Caco-2 (cell line): Measurements from ENCODE around the gene SOX5. TPM values are rescaled to one million over a fixed set of nuclear protein-coding genes. Genes with fewer than 3 reads are reported as not detected.
A peak's percentile ranks its signal among the peaks of the same experiment; 100 is the strongest.
"Not testable (repeated sequence)": the region's sequence is repeated elsewhere in the genome, so short reads cannot be mapped to it uniquely, and the experiment has no call there.

ENCODE experiments used
- BruUV-seq: library from RNA; stranded (reverse); fragments of 400-500 nt; replicated peaks from 2 replicates; lab custom pipeline; 2021; lab: Mats Ljungman, UMichigan
- CTCF ChIA-PET: fragments of 300-600 bp; sonication (Branson Sonifier 250); formaldehyde crosslinking; loops from one replicate; lab custom pipeline; 2022; ENCODE audit warnings: antibody characterized with exemption; lab: Charles Lee
- POLR2A ChIA-PET: fragments of 300-600 bp; sonication (Branson Sonifier 250); formaldehyde crosslinking; loops from one replicate; lab custom pipeline; 2022; ENCODE audit warnings: antibody characterized with exemption; lab: Charles Lee
- DNase-seq, 2 experiments: peaks; one replicate each; pipeline versions ENCODE4 v3.0.0 to v3.0.0-alpha.2; 2020 to 2022
- H3K27me3 ChIP-seq: replicated peaks from 2 replicates; pipeline ENCODE4 v1.6.0; 2011; ENCODE audit warnings: low read length; ENCODE audit not compliant: control insufficient read depth, insufficient read depth
- H3K36me3 ChIP-seq: 2 replicates; pipeline ENCODE4 v1.5.1; 2011; ENCODE audit warnings: low read length; ENCODE audit not compliant: control insufficient read depth, insufficient read depth
- H3K4me1 ChIP-seq: fragments of 250-450 bp; sonication (Bioruptor Pico); 2 replicates; pipeline ENCODE4 v1.5.1; 2020; ENCODE audit warnings: mild to moderate bottlenecking
- H3K4me3 ChIP-seq: 2 replicates; pipeline ENCODE4 v1.5.1; 2011; ENCODE audit warnings: low read depth, mild to moderate bottlenecking, control low read depth, low read length
- H3K9me3 ChIP-seq: fragments of 250-450 bp; sonication (Bioruptor Pico); 2 replicates; pipeline ENCODE4 v1.5.1; 2020; ENCODE audit warnings: mild to moderate bottlenecking, moderate library complexity
- H3K27ac Mint-ChIP-seq: one replicate; pipeline ENCODE4 v1.8.0; 2022; ENCODE audit warnings: mixed read lengths; ENCODE audit not compliant: unreplicated experiment
- H3K27me3 Mint-ChIP-seq: one replicate; pipeline ENCODE4 v1.8.0; 2022; ENCODE audit warnings: mixed read lengths; ENCODE audit not compliant: insufficient read depth, unreplicated experiment
- H3K36me3 Mint-ChIP-seq: one replicate; pipeline ENCODE4 v1.8.0; 2022; ENCODE audit warnings: mild to moderate bottlenecking, mixed read lengths; ENCODE audit not compliant: insufficient read depth, unreplicated experiment
- H3K4me1 Mint-ChIP-seq: one replicate; pipeline ENCODE4 v1.8.0; 2022; ENCODE audit warnings: low read depth, mixed read lengths; ENCODE audit not compliant: unreplicated experiment
- H3K4me3 Mint-ChIP-seq: one replicate; pipeline ENCODE4 v1.8.0; 2022; ENCODE audit warnings: mild to moderate bottlenecking, moderate library complexity, mixed read lengths; ENCODE audit not compliant: unreplicated experiment
- H3K9me3 Mint-ChIP-seq: one replicate; pipeline ENCODE4 v1.8.0; 2022; ENCODE audit warnings: mixed read lengths; ENCODE audit not compliant: unreplicated experiment
- CTCF ChIP-seq, 2 experiments: fragments of 200-600 bp in 1 of 2; IDR thresholded peaks; 1 replicate in 1 of 2; 2 replicates in 1 of 2; pipeline versions ENCODE4 v1.5.1 to v1.8.0; 2011 to 2022; ENCODE audit warnings: antibody characterized with exemption in 1 of 2, control low read depth in 1 of 2, inconsistent platforms in 1 of 2, low read depth in 1 of 2, low read length in 1 of 2, mild to moderate bottlenecking in 1 of 2, moderate library complexity in 1 of 2; ENCODE audit not compliant: insufficient read depth in 1 of 2, severe bottlenecking in 1 of 2, unreplicated experiment in 1 of 2
- intact Hi-C: fragments of 100-400 bp; cut with micrococcal nuclease; formaldehyde crosslinking; loops from one replicate; pipeline ENCODE4 v1.10.0; 2022; ENCODE audit not compliant: unreplicated experiment
- total RNA-seq: library from RNA; stranded (reverse); gene quantifications from 2 replicates; pipeline ENCODE4 v1.2.3, GENCODE V29; 2022

The SOX5 gene
- total RNA-seq, 1 experiment from 2014 or later = 15.4 TPM

DNA sequence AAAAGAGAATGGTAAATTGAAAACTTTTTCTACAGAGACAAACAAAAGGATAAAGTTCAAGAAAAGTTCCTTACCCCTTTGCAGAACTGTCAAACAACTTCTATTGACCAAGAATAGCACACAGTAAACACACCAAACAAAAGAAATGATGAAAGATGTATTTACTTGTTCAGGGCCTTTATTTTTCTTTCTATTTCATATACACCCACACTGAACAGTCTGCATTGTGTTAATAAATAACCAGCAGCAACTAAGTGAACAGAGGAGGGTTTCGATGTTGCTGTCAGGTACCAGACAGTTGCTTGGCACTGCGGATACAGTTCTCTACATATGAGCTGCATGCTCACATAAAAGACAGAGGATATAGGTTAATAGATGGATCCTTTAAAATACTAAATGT, 122.1 kb downstream of the SOX5 start:
- no peaks in the 10 kb centered on the region for H3K36me3 Mint-ChIP-seq
- DNase-seq = peak in 1 of 2 experiments; percentile 37
- POLR2A ChIA-PET = no interaction called here
- no TSS peak for BruUV-seq
- TF ChIP-seq CTCF (IDR thresholded peaks at IDR 0.05; ENCODE audit: insufficient read depth in 1 of 2, low read depth in 1 of 2, low read length in 1 of 2, severe bottlenecking in 1 of 2, unreplicated experiment in 1 of 2) = no peak
- Histone ChIP-seq H3K4me3 (no peak overlapping the region), H3K4me1 (no peaks in the 10 kb centered on the region), H3K36me3 (no peaks in the 10 kb centered on the region), H3K9me3 (no peaks in the 10 kb centered on the region), H3K27me3 (no peaks in the 10 kb centered on the region)
- peaks cover 10% of the 10 kb centered on the region for H3K9me3 Mint-ChIP-seq
- H3K4me3 Mint-ChIP-seq = peak overlapping the region; percentile 24
- intact Hi-C loops = loop anchor here (1.0 kb wide), 1 partner anchor 70 kb away; no protein-coding TSS in a partner anchor
- H3K4me1 Mint-ChIP-seq = peaks cover 13% of the 10 kb centered on the region
- H3K27ac Mint-ChIP-seq = no peak overlapping the region
- CTCF ChIA-PET = no interaction called here
- H3K27me3 Mint-ChIP-seq = no peaks in the 10 kb centered on the region

GRCh38 chr12:23825124-23825523, 124.3 kb downstream of the SOX5 start:
- DNase-seq, H3K4me3 Mint-ChIP-seq, H3K36me3 ChIP-seq, H3K36me3 Mint-ChIP-seq, H3K9me3 Mint-ChIP-seq, H3K27me3 ChIP-seq, H3K4me1 ChIP-seq, POLR2A ChIA-PET, intact Hi-C loops, CTCF ChIA-PET, H3K9me3 ChIP-seq, H3K27me3 Mint-ChIP-seq, H3K4me3 ChIP-seq, BruUV-seq, H3K27ac Mint-ChIP-seq: not testable (repeated sequence)
- peaks cover 13% of the 10 kb centered on the region for H3K4me1 Mint-ChIP-seq

GRCh38 chr12:23824358-23824757, 125.1 kb downstream of the SOX5 start:
- Histone ChIP-seq H3K27me3 (no peaks in the 10 kb centered on the region), H3K36me3 (no peaks in the 10 kb centered on the region), H3K9me3 (no peaks in the 10 kb centered on the region), H3K4me1 (no peaks in the 10 kb centered on the region), H3K4me3 (no peak overlapping the region)
- Mint-ChIP-seq H3K27me3 (no peaks in the 10 kb centered on the region), H3K36me3 (no peaks in the 10 kb centered on the region), H3K27ac (no peak overlapping the region), H3K4me3 (no peak overlapping the region), H3K9me3 (peaks cover 10% of the 10 kb centered on the region), H3K4me1 (peaks cover 13% of the 10 kb centered on the region)
- ChIA-PET CTCF (no interaction called here), POLR2A (no interaction called here)
- intact Hi-C loops = no loop called here
- BruUV-seq = no TSS peak
- no peak for DNase-seq
- no peak for TF ChIP-seq CTCF (IDR thresholded peaks at IDR 0.05; ENCODE audit: insufficient read depth in 1 of 2, low read depth in 1 of 2, low read length in 1 of 2, severe bottlenecking in 1 of 2, unreplicated experiment in 1 of 2)

- CTCF ChIA-PET, H3K27me3 ChIP-seq, H3K4me3 ChIP-seq, POLR2A ChIA-PET, H3K27me3 Mint-ChIP-seq, intact Hi-C loops, H3K4me3 Mint-ChIP-seq, H3K4me1 ChIP-seq, H3K36me3 Mint-ChIP-seq, H3K36me3 ChIP-seq, H3K27ac Mint-ChIP-seq, DNase-seq, H3K9me3 ChIP-seq, H3K9me3 Mint-ChIP-seq, BruUV-seq: not testable (repeated sequence)
- H3K4me1 Mint-ChIP-seq = peaks cover 13% of the 10 kb centered on the region
Measured at GRCh38 chr12:23822883-23823282, 126.6 kb downstream of the SOX5 start.
